ENCODE measurements around the gene CPLX4.

DNA sequence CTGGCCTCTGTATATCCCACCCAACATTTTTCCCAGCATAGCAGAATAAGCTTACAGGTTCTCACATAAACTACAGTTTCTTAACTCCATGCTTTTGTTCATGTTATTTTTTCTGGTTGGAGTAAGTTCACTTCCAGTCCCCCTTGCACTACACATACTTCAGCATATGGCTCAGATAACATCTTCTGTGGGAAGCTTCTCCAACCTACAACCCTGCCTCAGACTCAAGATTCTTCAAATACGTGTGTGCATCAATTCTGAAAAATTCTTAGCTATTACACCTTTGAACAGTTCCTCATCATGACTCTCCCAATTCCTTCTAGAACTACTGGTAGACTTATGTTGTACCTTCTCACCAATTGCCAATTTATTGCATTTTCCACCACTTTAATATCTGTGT lies 7.5 kb upstream of the CPLX4 start:
- TF ChIP-seq ZNF121 (CRISPR knock-in tag; IDR thresholded peaks at IDR 0.05) (no peak), JUN (CRISPR knock-in tag; IDR thresholded peaks at IDR 0.05) (no peak), TEAD4 (CRISPR knock-in tag; IDR thresholded peaks at IDR 0.05) (no peak)
- TF ChIP-seq, protein P1, sequence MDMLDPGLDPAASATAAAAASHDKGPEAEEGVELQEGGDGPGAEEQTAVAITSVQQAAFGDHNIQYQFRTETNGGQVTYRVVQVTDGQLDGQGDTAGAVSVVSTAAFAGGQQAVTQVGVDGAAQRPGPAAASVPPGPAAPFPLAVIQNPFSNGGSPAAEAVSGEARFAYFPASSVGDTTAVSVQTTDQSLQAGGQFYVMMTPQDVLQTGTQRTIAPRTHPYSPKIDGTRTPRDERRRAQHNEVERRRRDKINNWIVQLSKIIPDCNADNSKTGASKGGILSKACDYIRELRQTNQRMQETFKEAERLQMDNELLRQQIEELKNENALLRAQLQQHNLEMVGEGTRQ (CRISPR knock-in tag; IDR thresholded peaks at IDR 0.05): no peak
- TF ChIP-seq, protein P2, sequence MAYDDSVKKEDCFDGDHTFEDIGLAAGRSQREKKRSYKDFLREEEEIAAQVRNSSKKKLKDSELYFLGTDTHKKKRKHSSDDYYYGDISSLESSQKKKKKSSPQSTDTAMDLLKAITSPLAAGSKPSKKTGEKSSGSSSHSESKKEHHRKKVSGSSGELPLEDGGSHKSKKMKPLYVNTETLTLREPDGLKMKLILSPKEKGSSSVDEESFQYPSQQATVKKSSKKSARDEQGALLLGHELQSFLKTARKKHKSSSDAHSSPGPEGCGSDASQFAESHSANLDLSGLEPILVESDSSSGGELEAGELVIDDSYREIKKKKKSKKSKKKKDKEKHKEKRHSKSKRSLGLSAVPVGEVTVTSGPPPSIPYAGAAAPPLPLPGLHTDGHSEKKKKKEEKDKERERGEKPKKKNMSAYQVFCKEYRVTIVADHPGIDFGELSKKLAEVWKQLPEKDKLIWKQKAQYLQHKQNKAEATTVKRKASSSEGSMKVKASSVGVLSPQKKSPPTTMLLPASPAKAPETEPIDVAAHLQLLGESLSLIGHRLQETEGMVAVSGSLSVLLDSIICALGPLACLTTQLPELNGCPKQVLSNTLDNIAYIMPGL (CRISPR knock-in tag; IDR thresholded peaks at IDR 0.05): no peak
- TF ChIP-seq, protein P3, sequence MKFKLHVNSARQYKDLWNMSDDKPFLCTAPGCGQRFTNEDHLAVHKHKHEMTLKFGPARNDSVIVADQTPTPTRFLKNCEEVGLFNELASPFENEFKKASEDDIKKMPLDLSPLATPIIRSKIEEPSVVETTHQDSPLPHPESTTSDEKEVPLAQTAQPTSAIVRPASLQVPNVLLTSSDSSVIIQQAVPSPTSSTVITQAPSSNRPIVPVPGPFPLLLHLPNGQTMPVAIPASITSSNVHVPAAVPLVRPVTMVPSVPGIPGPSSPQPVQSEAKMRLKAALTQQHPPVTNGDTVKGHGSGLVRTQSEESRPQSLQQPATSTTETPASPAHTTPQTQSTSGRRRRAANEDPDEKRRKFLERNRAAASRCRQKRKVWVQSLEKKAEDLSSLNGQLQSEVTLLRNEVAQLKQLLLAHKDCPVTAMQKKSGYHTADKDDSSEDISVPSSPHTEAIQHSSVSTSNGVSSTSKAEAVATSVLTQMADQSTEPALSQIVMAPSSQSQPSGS (CRISPR knock-in tag; IDR thresholded peaks at IDR 0.05; ENCODE audit: borderline replicate concordance, low read depth): no peak
- TF ChIP-seq, protein P4, sequence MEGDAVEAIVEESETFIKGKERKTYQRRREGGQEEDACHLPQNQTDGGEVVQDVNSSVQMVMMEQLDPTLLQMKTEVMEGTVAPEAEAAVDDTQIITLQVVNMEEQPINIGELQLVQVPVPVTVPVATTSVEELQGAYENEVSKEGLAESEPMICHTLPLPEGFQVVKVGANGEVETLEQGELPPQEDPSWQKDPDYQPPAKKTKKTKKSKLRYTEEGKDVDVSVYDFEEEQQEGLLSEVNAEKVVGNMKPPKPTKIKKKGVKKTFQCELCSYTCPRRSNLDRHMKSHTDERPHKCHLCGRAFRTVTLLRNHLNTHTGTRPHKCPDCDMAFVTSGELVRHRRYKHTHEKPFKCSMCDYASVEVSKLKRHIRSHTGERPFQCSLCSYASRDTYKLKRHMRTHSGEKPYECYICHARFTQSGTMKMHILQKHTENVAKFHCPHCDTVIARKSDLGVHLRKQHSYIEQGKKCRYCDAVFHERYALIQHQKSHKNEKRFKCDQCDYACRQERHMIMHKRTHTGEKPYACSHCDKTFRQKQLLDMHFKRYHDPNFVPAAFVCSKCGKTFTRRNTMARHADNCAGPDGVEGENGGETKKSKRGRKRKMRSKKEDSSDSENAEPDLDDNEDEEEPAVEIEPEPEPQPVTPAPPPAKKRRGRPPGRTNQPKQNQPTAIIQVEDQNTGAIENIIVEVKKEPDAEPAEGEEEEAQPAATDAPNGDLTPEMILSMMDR (IDR thresholded peaks at IDR 0.05): no peak
